ENCODE data around the gene PHLDB2. TPM values are rescaled to one million over a fixed set of nuclear protein-coding genes. Genes with fewer than 3 reads are reported as not detected.

Gene PHLDB2
- total and polyA plus RNA-seq, 2 of the 8 experiments (the other 6 are each of a cell fraction or from before 2014, with no cell fraction given) = 5.8 to 22.6 TPM

GRCh38 chr3:112009670-112010069, 150.6 kb downstream of the PHLDB2 start (continued):
- TF ChIP-seq, protein P1, sequence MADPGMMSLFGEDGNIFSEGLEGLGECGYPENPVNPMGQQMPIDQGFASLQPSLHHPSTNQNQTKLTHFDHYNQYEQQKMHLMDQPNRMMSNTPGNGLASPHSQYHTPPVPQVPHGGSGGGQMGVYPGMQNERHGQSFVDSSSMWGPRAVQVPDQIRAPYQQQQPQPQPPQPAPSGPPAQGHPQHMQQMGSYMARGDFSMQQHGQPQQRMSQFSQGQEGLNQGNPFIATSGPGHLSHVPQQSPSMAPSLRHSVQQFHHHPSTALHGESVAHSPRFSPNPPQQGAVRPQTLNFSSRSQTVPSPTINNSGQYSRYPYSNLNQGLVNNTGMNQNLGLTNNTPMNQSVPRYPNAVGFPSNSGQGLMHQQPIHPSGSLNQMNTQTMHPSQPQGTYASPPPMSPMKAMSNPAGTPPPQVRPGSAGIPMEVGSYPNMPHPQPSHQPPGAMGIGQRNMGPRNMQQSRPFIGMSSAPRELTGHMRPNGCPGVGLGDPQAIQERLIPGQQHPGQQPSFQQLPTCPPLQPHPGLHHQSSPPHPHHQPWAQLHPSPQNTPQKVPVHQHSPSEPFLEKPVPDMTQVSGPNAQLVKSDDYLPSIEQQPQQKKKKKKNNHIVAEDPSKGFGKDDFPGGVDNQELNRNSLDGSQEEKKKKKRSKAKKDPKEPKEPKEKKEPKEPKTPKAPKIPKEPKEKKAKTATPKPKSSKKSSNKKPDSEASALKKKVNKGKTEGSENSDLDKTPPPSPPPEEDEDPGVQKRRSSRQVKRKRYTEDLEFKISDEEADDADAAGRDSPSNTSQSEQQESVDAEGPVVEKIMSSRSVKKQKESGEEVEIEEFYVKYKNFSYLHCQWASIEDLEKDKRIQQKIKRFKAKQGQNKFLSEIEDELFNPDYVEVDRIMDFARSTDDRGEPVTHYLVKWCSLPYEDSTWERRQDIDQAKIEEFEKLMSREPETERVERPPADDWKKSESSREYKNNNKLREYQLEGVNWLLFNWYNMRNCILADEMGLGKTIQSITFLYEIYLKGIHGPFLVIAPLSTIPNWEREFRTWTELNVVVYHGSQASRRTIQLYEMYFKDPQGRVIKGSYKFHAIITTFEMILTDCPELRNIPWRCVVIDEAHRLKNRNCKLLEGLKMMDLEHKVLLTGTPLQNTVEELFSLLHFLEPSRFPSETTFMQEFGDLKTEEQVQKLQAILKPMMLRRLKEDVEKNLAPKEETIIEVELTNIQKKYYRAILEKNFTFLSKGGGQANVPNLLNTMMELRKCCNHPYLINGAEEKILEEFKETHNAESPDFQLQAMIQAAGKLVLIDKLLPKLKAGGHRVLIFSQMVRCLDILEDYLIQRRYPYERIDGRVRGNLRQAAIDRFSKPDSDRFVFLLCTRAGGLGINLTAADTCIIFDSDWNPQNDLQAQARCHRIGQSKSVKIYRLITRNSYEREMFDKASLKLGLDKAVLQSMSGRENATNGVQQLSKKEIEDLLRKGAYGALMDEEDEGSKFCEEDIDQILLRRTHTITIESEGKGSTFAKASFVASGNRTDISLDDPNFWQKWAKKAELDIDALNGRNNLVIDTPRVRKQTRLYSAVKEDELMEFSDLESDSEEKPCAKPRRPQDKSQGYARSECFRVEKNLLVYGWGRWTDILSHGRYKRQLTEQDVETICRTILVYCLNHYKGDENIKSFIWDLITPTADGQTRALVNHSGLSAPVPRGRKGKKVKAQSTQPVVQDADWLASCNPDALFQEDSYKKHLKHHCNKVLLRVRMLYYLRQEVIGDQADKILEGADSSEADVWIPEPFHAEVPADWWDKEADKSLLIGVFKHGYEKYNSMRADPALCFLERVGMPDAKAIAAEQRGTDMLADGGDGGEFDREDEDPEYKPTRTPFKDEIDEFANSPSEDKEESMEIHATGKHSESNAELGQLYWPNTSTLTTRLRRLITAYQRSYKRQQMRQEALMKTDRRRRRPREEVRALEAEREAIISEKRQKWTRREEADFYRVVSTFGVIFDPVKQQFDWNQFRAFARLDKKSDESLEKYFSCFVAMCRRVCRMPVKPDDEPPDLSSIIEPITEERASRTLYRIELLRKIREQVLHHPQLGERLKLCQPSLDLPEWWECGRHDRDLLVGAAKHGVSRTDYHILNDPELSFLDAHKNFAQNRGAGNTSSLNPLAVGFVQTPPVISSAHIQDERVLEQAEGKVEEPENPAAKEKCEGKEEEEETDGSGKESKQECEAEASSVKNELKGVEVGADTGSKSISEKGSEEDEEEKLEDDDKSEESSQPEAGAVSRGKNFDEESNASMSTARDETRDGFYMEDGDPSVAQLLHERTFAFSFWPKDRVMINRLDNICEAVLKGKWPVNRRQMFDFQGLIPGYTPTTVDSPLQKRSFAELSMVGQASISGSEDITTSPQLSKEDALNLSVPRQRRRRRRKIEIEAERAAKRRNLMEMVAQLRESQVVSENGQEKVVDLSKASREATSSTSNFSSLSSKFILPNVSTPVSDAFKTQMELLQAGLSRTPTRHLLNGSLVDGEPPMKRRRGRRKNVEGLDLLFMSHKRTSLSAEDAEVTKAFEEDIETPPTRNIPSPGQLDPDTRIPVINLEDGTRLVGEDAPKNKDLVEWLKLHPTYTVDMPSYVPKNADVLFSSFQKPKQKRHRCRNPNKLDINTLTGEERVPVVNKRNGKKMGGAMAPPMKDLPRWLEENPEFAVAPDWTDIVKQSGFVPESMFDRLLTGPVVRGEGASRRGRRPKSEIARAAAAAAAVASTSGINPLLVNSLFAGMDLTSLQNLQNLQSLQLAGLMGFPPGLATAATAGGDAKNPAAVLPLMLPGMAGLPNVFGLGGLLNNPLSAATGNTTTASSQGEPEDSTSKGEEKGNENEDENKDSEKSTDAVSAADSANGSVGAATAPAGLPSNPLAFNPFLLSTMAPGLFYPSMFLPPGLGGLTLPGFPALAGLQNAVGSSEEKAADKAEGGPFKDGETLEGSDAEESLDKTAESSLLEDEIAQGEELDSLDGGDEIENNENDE (IDR thresholded peaks at IDR 0.05; ENCODE audit: insufficient replicate concordance, low read length) = no peak
- TF ChIP-seq SIX5 (IDR thresholded peaks at IDR 0.05; ENCODE audit: low read depth, low read length) (no peak), SP1 (IDR thresholded peaks at IDR 0.05; ENCODE audit: low read depth, low read length) (no peak)

Data from H1 (cell line).